ENCODE measurements around the gene WFDC6. TPM values are rescaled to one million over a fixed set of nuclear protein-coding genes. Genes with fewer than 3 reads are reported as not detected.

The WFDC6 gene
- total RNA-seq, 2 donors from 2014 or later, result 34.8 TPM; not detected in 1

- Histone ChIP-seq H3K27me3 (replicated peaks; ENCODE audit: insufficient read depth) (peaks cover 2% of the 10 kb centered on the region), H3K36me3 (no peaks in the 10 kb centered on the region), H3K4me3 (no peak overlapping the region), H3K9me3 (no peaks in the 10 kb centered on the region), H3K4me1 (replicated peaks) (no peaks in the 10 kb centered on the region), H3K27ac (no peak overlapping the region)
- no peak for DNase-seq (ENCODE audit: low spot score)
- TF ChIP-seq POLR2A (IDR thresholded peaks at IDR 0.05) (no peak), CTCF (IDR thresholded peaks at IDR 0.05) (no peak), POLR2AphosphoS5 (IDR thresholded peaks at IDR 0.05) (no peak)
- intact Hi-C loops (cut with DNase I), result no loop called here
- 80% methylated on average over 5 of the region's 5 CpGs for WGBS
Measured at GRCh38 chr20:45510242-45510862, 28.9 kb downstream of the WFDC6 start.

- WGBS, result 60% methylated on average over 4 of the region's 4 CpGs
- peaks cover 2% of the 10 kb centered on the region for H3K27me3 ChIP-seq (replicated peaks; ENCODE audit: insufficient read depth)
Measured at GRCh38 chr20:45509091-45509490, 30.2 kb downstream of the WFDC6 start.

GRCh38 chr20:45508068-45508886, 31.0 kb downstream of the WFDC6 start:
- Histone ChIP-seq H3K4me1 (replicated peaks) (no peaks in the 10 kb centered on the region), H3K36me3 (no peaks in the 10 kb centered on the region), H3K9me3 (no peaks in the 10 kb centered on the region), H3K4me3 (no peak overlapping the region), H3K27me3 (replicated peaks; ENCODE audit: insufficient read depth) (peaks cover 2% of the 10 kb centered on the region), H3K27ac (no peak overlapping the region)
- no peak for DNase-seq (ENCODE audit: low spot score)
- WGBS, result 83% methylated on average over 7 of the region's 7 CpGs
- TF ChIP-seq POLR2A (IDR thresholded peaks at IDR 0.05) (no peak), POLR2AphosphoS5 (IDR thresholded peaks at IDR 0.05) (no peak), CTCF (IDR thresholded peaks at IDR 0.05) (no peak)
- intact Hi-C loops (cut with DNase I), result no loop called here

More at GRCh38 chr20:45509091-45509490, 30.2 kb downstream of the WFDC6 start:
- TF ChIP-seq POLR2AphosphoS5 (IDR thresholded peaks at IDR 0.05) (no peak), CTCF (IDR thresholded peaks at IDR 0.05) (no peak), POLR2A (IDR thresholded peaks at IDR 0.05) (no peak)
- Histone ChIP-seq H3K4me1 (replicated peaks) (no peaks in the 10 kb centered on the region), H3K27ac (no peak overlapping the region), H3K4me3 (no peak overlapping the region), H3K9me3 (no peaks in the 10 kb centered on the region), H3K36me3 (no peaks in the 10 kb centered on the region)
- intact Hi-C loops (cut with DNase I), result no loop called here
- DNase-seq (ENCODE audit: low spot score), result no peak

- Histone ChIP-seq H3K27me3 (replicated peaks; ENCODE audit: insufficient read depth) (peaks cover 2% of the 10 kb centered on the region), H3K27ac (no peak overlapping the region), H3K36me3 (no peaks in the 10 kb centered on the region), H3K4me1 (replicated peaks) (no peaks in the 10 kb centered on the region), H3K4me3 (no peak overlapping the region), H3K9me3 (no peaks in the 10 kb centered on the region)
- no peak for DNase-seq (ENCODE audit: low spot score)
- whole genome bisulfite sequencing, result 77% methylated on average over 5 of the region's 5 CpGs
- intact Hi-C loops (cut with DNase I), result no loop called here
- no peak for TF ChIP-seq CTCF (IDR thresholded peaks at IDR 0.05)
- no peak for TF ChIP-seq POLR2A (IDR thresholded peaks at IDR 0.05)
- TF ChIP-seq POLR2AphosphoS5 (IDR thresholded peaks at IDR 0.05), result no peak
Measured at GRCh38 chr20:45507011-45507820, 32.1 kb downstream of the WFDC6 start.

Data from prostate gland (tissue), 2 donors.